ENCODE measurements around the gene TRIM33.

GRCh38 chr1:114549137-114549536, 38.1 kb upstream of the TRIM33 start:
- TF ChIP-seq MAX (IDR thresholded peaks at IDR 0.05) (no peak), POLR2A (IDR thresholded peaks at IDR 0.05; ENCODE audit: insufficient read depth in 1 of 2, low read depth in 2 of 2, low read length in 2 of 2) (no peak), ETV5 (CRISPR knock-in tag; IDR thresholded peaks at IDR 0.05; ENCODE audit: borderline replicate concordance) (no peak), TCF7L2 (IDR thresholded peaks at IDR 0.05; ENCODE audit: low read depth, low read length) (no peak), SMC3 (IDR thresholded peaks at IDR 0.05; ENCODE audit: low read length) (no peak), SAFB2 (CRISPR knock-in tag; IDR thresholded peaks at IDR 0.05; ENCODE audit: borderline replicate concordance, low read depth) (no peak)
